Central memory CD8-positive, alpha-beta T cell (primary cell): ENCODE results near the gene IFNL1.

Experiments used
- ATAC-seq: fragments of 150-1000 bp; cut with Tn5 transposase; replicated peaks from 2 replicates; pipeline ENCODE4 v1.10.0; 2022; ENCODE audit warnings: mild to moderate bottlenecking, moderate FRiP score, moderate number of reproducible peaks; ENCODE audit not compliant: poor library complexity, severe bottlenecking; ENCODE audit errors: extremely low read depth
- DNase-seq, 2 donors: peaks; one replicate each; pipeline ENCODE4 v3.0.0; 2021; ENCODE audit warnings: low spot score in 2 of 2
- H3K27ac Mint-ChIP-seq: one replicate; pipeline ENCODE4 v1.8.0; 2022; ENCODE audit warnings: low read depth, mild to moderate bottlenecking, moderate library complexity, mixed read lengths
- H3K27me3 Mint-ChIP-seq: one replicate; pipeline ENCODE4 v1.8.0; 2022; ENCODE audit warnings: mixed read lengths
- H3K36me3 Mint-ChIP-seq: one replicate; pipeline ENCODE4 v1.8.0; 2022; ENCODE audit warnings: mild to moderate bottlenecking, moderate library complexity, mixed read lengths; ENCODE audit not compliant: insufficient read depth
- H3K4me1 Mint-ChIP-seq: one replicate; pipeline ENCODE4 v1.8.0; 2022; ENCODE audit warnings: mixed read lengths
- H3K4me3 Mint-ChIP-seq: one replicate; pipeline ENCODE4 v1.8.0; 2022; ENCODE audit warnings: mild to moderate bottlenecking, moderate library complexity, mixed read lengths
- H3K9me3 Mint-ChIP-seq: one replicate; pipeline ENCODE4 v1.8.0; 2022; ENCODE audit warnings: mixed read lengths

Gene IFNL1

DNA sequence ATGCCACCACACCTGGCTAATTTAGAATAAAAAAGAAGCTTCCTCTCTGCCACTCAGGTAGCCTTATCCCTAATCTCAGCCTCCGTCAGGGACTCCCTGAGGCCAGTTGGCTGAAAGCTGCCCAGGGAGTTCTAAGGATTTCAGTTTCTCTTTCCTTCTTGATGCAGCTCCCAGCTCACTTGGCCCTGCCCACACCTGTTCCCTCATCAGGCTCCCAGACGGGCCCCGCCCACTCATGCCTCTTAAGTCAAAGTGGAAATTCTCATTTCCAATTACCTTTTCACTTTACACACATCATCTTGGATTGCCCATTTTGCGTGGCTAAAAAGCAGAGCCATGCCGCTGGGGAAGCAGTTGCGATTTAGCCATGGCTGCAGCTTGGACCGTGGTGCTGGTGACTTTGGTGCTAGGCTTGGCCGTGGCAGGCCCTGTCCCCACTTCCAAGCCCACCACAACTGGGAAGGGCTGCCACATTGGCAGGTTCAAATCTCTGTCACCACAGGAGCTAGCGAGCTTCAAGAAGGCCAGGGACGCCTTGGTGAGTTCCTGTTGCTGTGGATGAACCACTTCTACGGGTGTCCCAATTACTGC lies at the start of gene IFNL1:
Gene IFNL1 (plus strand): TSS at position 353 of the 591 bp plus-strand sequence. CDS start 15 bp downstream, at position 368.
- Mint-ChIP-seq H3K27me3 (no peaks in the 10 kb centered on the region), H3K4me1 (peaks cover 38% of the 10 kb centered on the region), H3K4me3 (peak within 1 kb of the TSS; percentile 2), H3K36me3 (peaks cover 6% of the 10 kb centered on the region), H3K27ac (no peak within 1 kb of the TSS), H3K9me3 (no peaks in the 10 kb centered on the region)
- no peak for ATAC-seq
- DNase-seq: no peak

- Mint-ChIP-seq H3K9me3 (no peaks in the 10 kb centered on the region), H3K4me3 (no peak overlapping the region), H3K36me3 (no peaks in the 10 kb centered on the region), H3K4me1 (no peaks in the 10 kb centered on the region), H3K27ac (no peak overlapping the region), H3K27me3 (peaks cover 10% of the 10 kb centered on the region)
- ATAC-seq (no peak), DNase-seq (no peak)
These were observed 49.1 kb upstream of the IFNL1 start for GRCh38 chr19:39246951-39247669.

GRCh38 chr19:39247701-39248664 lies 48.2 kb upstream of the IFNL1 start:
- no peak overlapping the region for H3K27ac Mint-ChIP-seq
- no peaks in the 10 kb centered on the region for H3K9me3 Mint-ChIP-seq
- no peak for DNase-seq
- H3K36me3 Mint-ChIP-seq: no peaks in the 10 kb centered on the region
- peaks cover 10% of the 10 kb centered on the region for H3K27me3 Mint-ChIP-seq
- no peak for ATAC-seq
- peaks cover 5% of the 10 kb centered on the region for H3K4me1 Mint-ChIP-seq
- H3K4me3 Mint-ChIP-seq: no peak overlapping the region

DNA sequence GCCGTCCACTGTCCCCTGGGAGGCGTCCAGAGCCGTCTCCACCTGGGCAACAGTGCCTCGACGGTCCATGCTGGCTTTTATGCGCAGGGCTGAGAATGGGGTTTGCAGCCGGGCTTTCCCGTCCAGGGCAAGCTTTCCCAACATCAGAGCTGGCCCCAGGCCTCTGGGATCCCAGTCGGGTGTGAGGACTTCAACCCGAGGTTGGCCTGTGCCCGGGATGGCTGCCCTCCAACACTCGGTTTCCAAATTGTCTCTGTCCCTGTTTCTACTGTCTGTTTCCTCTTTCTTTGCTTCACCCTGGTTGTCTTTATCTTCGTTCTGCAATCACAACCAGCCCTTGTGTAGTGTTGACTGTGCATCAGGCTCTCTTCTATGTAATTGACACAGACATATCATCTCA lies 47.4 kb upstream of the IFNL1 start, which contains the start of gene IFNL4:
Gene IFNL4 (minus strand): TSS at position 51 of the 400 bp plus-strand sequence.
- H3K4me3 Mint-ChIP-seq: no peak within 1 kb of the TSS
- H3K9me3 Mint-ChIP-seq: no peaks in the 10 kb centered on the region
- DNase-seq: no peak
- ATAC-seq: no peak
- H3K36me3 Mint-ChIP-seq: no peaks in the 10 kb centered on the region
- H3K27me3 Mint-ChIP-seq: peaks cover 10% of the 10 kb centered on the region
- H3K27ac Mint-ChIP-seq: no peak within 1 kb of the TSS
- H3K4me1 Mint-ChIP-seq: peaks cover 5% of the 10 kb centered on the region

- ATAC-seq: no peak
- Mint-ChIP-seq H3K4me3 (no peak overlapping the region), H3K36me3 (no peaks in the 10 kb centered on the region), H3K9me3 (no peaks in the 10 kb centered on the region), H3K27ac (no peak overlapping the region), H3K27me3 (peaks cover 10% of the 10 kb centered on the region), H3K4me1 (peaks cover 5% of the 10 kb centered on the region)
- no peak for DNase-seq
These were observed 45.1 kb upstream of the IFNL1 start for GRCh38 chr19:39251081-39251480.

GRCh38 chr19:39251846-39252245 lies 44.4 kb upstream of the IFNL1 start:
- Mint-ChIP-seq H3K36me3 (no peaks in the 10 kb centered on the region), H3K9me3 (no peaks in the 10 kb centered on the region), H3K4me3 (no peak overlapping the region), H3K27me3 (peaks cover 16% of the 10 kb centered on the region), H3K4me1 (peaks cover 5% of the 10 kb centered on the region), H3K27ac (no peak overlapping the region)
- no peak for ATAC-seq
- DNase-seq: no peak

- DNase-seq (no peak), ATAC-seq (no peak)
- H3K27ac Mint-ChIP-seq: no peak overlapping the region
- no peaks in the 10 kb centered on the region for H3K9me3 Mint-ChIP-seq
- no peaks in the 10 kb centered on the region for H3K36me3 Mint-ChIP-seq
- H3K4me3 Mint-ChIP-seq: no peak overlapping the region
- H3K27me3 Mint-ChIP-seq: peaks cover 18% of the 10 kb centered on the region
- peaks cover 5% of the 10 kb centered on the region for H3K4me1 Mint-ChIP-seq
These were observed 43.7 kb upstream of the IFNL1 start for GRCh38 chr19:39252458-39252857.

DNA sequence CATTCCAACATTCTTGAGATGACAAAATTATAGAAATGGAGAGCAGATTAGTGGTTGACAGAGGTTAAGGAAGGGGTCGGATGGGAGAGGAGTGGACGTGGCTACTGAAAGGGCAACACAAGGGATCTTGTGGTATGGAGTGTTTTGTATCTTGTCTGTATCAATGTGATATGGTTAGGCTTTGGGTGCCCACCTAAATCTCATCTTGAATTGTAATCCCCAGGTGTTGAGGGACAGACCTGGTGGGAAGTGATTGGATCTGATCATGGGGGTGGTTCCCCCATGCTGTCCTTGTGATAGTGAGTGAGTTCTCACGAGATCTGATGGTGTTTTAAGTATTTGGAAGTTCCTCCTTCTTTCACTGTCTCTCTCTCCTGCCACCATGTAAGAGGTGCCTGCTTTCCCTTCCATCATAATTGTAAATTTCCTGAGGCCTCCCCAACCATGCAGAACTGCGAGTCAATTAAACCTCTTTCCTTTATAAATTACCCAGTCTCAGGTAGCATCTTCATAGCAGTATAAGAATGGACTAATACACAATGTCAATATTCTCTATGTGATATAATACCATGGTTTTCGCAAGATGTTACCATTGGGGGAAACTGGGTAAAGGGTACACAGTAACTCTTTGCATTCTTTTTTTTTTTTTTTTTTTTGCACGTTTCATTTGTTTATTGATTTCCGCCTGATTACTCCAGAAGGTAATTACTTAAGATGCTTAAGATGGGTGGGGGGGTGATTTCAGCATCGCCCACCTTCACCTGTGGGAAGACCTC lies 42.6 kb upstream of the IFNL1 start:
- no peaks in the 10 kb centered on the region for H3K36me3 Mint-ChIP-seq
- H3K4me3 Mint-ChIP-seq: no peak overlapping the region
- ATAC-seq (no peak), DNase-seq (no peak)
- peaks cover 17% of the 10 kb centered on the region for H3K27me3 Mint-ChIP-seq
- H3K9me3 Mint-ChIP-seq: no peaks in the 10 kb centered on the region
- H3K27ac Mint-ChIP-seq: no peak overlapping the region
- peaks cover 12% of the 10 kb centered on the region for H3K4me1 Mint-ChIP-seq

- Mint-ChIP-seq H3K27me3 (peaks cover 9% of the 10 kb centered on the region), H3K36me3 (no peaks in the 10 kb centered on the region), H3K4me3 (no peak overlapping the region), H3K4me1 (peaks cover 12% of the 10 kb centered on the region), H3K9me3 (no peaks in the 10 kb centered on the region), H3K27ac (no peak overlapping the region)
- DNase-seq (no peak), ATAC-seq (no peak)
These were observed 41.5 kb upstream of the IFNL1 start for GRCh38 chr19:39254531-39255345.

DNA sequence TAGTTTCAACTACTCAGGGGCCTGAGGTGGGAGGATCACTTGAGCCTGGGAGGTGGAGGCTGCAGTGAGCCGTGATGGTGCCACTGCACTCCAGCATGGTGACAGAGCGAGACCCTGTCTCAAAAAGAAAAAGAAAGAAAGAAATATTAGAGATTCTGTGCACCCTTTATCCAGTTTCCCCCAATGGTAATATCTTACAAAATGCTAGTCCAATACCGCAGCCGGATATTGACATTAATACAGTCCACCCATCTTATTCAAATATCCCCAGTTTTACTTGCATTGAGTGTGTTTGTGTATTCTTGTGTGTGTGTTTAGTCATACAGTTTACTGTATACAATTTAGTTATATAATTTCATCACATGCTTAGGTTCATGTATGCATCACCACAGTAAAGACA lies 39.0 kb upstream of the IFNL1 start:
- DNase-seq: no peak
- Mint-ChIP-seq H3K9me3 (no peaks in the 10 kb centered on the region), H3K4me1 (peaks cover 12% of the 10 kb centered on the region), H3K27ac (no peak overlapping the region), H3K27me3 (peaks cover 18% of the 10 kb centered on the region), H3K36me3 (no peaks in the 10 kb centered on the region), H3K4me3 (no peak overlapping the region)
- no peak for ATAC-seq

- H3K4me1 Mint-ChIP-seq: peaks cover 14% of the 10 kb centered on the region
- no peak overlapping the region for H3K4me3 Mint-ChIP-seq
- peaks cover 42% of the 10 kb centered on the region for H3K27me3 Mint-ChIP-seq
- DNase-seq: no peak
- H3K36me3 Mint-ChIP-seq: no peaks in the 10 kb centered on the region
- no peak for ATAC-seq
- no peaks in the 10 kb centered on the region for H3K9me3 Mint-ChIP-seq
- no peak overlapping the region for H3K27ac Mint-ChIP-seq
These were observed 34.5 kb upstream of the IFNL1 start for GRCh38 chr19:39261704-39262103.
